ENCODE data around the gene RBPMS2.

- TF ChIP-seq CTCF (IDR thresholded peaks at IDR 0.05; ENCODE audit: borderline replicate concordance, extremely low read depth, low read length, poor library complexity, severe bottlenecking) (no peak), EZH2 (IDR thresholded peaks at IDR 0.05; ENCODE audit: borderline replicate concordance, low read depth, low read length, severe bottlenecking) (no peak)
Observed at GRCh38 chr15:64717735-64718495, 57.5 kb downstream of the RBPMS2 start.

Data from DND-41 (cell line).